ENCODE data around the gene LPP.

- TF ChIP-seq NFYA (IDR thresholded peaks at IDR 0.05; ENCODE audit: borderline replicate concordance, low read depth, low read length) (no peak), NFIC (IDR thresholded peaks at IDR 0.05; ENCODE audit: low read depth, low read length) (no peak), CTCF (IDR thresholded peaks at IDR 0.05 in 2 of 3, conservative IDR thresholded peaks at IDR 0.05 in 1 of 3; ENCODE audit: control insufficient read depth in 2 of 3, extremely low read depth in 1 of 3, insufficient read depth in 1 of 3, low read depth in 3 of 3, low read length in 3 of 3) (no peak), CEBPB (IDR thresholded peaks at IDR 0.05; ENCODE audit: borderline replicate concordance in 1 of 2, low read depth in 2 of 2, low read length in 2 of 2) (no peak), RCOR1 (conservative IDR thresholded peaks at IDR 0.05; ENCODE audit: low read depth, low read length) (no peak), MYC (IDR thresholded peaks at IDR 0.05; ENCODE audit: insufficient read depth, insufficient read length, insufficient replicate concordance, low read length, severe bottlenecking) (no peak), SPI1 (IDR thresholded peaks at IDR 0.05; ENCODE audit: borderline replicate concordance, insufficient read depth, low read depth, low read length) (no peak), RELB (IDR thresholded peaks at IDR 0.05; ENCODE audit: low read depth) (no peak), GABPA (IDR thresholded peaks at IDR 0.05; ENCODE audit: low read depth) (no peak)
Measured at GRCh38 chr3:188604651-188605050, 450.7 kb downstream of the LPP start.

All from GM12878 (cell line).